ENCODE measurements around the gene TRPM2. TPM values are rescaled to one million over a fixed set of nuclear protein-coding genes. Genes with fewer than 3 reads are reported as not detected.

TRPM2 gene
- total RNA-seq, 1 experiment from 2014 or later, result not detected

DNA sequence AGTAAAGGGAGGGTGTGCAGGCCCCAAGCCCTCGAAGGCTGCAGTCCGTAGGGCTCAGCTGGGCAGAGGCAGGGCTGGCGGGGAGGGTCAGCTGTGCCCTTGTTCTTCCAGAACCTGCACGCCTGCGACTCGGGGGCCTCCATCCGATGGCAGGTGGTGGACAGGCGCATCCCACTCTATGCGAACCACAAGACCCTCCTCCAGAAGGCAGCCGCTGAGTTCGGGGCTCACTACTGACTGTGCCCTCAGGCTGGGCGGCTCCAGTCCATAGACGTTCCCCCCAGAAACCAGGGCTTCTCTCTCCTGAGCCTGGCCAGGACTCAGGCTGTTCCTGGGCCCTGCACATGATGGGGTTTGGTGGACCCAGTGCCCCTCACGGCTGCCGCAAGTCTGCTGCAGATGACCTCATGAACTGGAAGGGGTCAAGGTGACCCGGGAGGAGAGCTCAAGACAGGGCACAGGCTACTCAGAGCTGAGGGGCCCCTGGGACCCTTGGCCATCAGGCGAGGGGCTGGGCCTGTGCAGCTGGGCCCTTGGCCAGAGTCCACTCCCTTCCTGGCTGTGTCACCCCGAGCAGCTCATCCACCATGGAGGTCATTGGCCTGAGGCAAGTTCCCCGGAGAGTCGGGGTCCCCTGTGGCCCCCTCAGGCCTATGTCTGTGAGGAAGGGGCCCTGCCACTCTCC is 88.3 kb downstream of the TRPM2 start:
- Histone ChIP-seq H3K9me3 (ENCODE audit: insufficient read depth, low read depth) (no peaks in the 10 kb centered on the region), H4K20me1 (ENCODE audit: insufficient read depth) (no peaks in the 10 kb centered on the region), H3K4me3 (no peak overlapping the region), H3K27me3 (ENCODE audit: insufficient read depth, low read depth) (peaks cover 60% of the 10 kb centered on the region), H3K79me2 (ENCODE audit: low read depth) (no peaks in the 10 kb centered on the region), H3K9me2 (ENCODE audit: insufficient read depth) (no peaks in the 10 kb centered on the region), H3K27ac (no peak overlapping the region), H3K36me3 (ENCODE audit: low read depth) (no peaks in the 10 kb centered on the region), H3K4me2 (no peak overlapping the region), H3K4me1 (replicated peaks; ENCODE audit: insufficient read depth) (no peaks in the 10 kb centered on the region), H3F3A (ENCODE audit: insufficient read depth, low read depth) (no peaks in the 10 kb centered on the region), H2AFZ (no peak overlapping the region)
- ChIA-PET POLR2A (ENCODE audit: unreplicated experiment) (no interaction called here), CTCF (no interaction called here)
- DNase-seq, result no peak
- TF ChIP-seq, protein P1, sequence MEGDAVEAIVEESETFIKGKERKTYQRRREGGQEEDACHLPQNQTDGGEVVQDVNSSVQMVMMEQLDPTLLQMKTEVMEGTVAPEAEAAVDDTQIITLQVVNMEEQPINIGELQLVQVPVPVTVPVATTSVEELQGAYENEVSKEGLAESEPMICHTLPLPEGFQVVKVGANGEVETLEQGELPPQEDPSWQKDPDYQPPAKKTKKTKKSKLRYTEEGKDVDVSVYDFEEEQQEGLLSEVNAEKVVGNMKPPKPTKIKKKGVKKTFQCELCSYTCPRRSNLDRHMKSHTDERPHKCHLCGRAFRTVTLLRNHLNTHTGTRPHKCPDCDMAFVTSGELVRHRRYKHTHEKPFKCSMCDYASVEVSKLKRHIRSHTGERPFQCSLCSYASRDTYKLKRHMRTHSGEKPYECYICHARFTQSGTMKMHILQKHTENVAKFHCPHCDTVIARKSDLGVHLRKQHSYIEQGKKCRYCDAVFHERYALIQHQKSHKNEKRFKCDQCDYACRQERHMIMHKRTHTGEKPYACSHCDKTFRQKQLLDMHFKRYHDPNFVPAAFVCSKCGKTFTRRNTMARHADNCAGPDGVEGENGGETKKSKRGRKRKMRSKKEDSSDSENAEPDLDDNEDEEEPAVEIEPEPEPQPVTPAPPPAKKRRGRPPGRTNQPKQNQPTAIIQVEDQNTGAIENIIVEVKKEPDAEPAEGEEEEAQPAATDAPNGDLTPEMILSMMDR (conservative IDR thresholded peaks at IDR 0.05), result no peak
- intact Hi-C loops (cut with micrococcal nuclease; ENCODE audit: unreplicated experiment), result no loop called here
- no TSS peak for BruUV-seq (replicated peaks)

GRCh38 chr21:44442266-44443125 is 89.1 kb downstream of the TRPM2 start:
- H3K9me2 ChIP-seq (ENCODE audit: insufficient read depth), result no peaks in the 10 kb centered on the region
- no peaks in the 10 kb centered on the region for H3K9me3 ChIP-seq (ENCODE audit: insufficient read depth, low read depth)
- no peak for TF ChIP-seq EZH2 (IDR thresholded peaks at IDR 0.05; ENCODE audit: low read depth)
- TF ChIP-seq, protein P1 (conservative IDR thresholded peaks at IDR 0.05), result no peak
- no peaks in the 10 kb centered on the region for H3K79me2 ChIP-seq (ENCODE audit: low read depth)
- no peak for DNase-seq
- no peaks in the 10 kb centered on the region for H3K36me3 ChIP-seq (ENCODE audit: low read depth)
- H2AFZ ChIP-seq, result no peak overlapping the region
- no peak overlapping the region for H3K4me3 ChIP-seq
- H3F3A ChIP-seq (ENCODE audit: insufficient read depth, low read depth), result no peaks in the 10 kb centered on the region
- ChIA-PET CTCF (no interaction called here), POLR2A (ENCODE audit: unreplicated experiment) (no interaction called here)
- no peak overlapping the region for H3K4me2 ChIP-seq
- H3K27ac ChIP-seq, result no peak overlapping the region
- no peaks in the 10 kb centered on the region for H3K4me1 ChIP-seq (replicated peaks; ENCODE audit: insufficient read depth)
- intact Hi-C loops (cut with micrococcal nuclease; ENCODE audit: unreplicated experiment), result no loop called here
- BruUV-seq (replicated peaks), result no TSS peak
- H4K20me1 ChIP-seq (ENCODE audit: insufficient read depth), result no peaks in the 10 kb centered on the region
- H3K27me3 ChIP-seq (ENCODE audit: insufficient read depth, low read depth), result peaks cover 63% of the 10 kb centered on the region

GRCh38 chr21:44443291-44443890 is 90.0 kb downstream of the TRPM2 start:
- BruUV-seq (replicated peaks), result no TSS peak

More at GRCh38 chr21:44443291-44443890, 90.0 kb downstream of the TRPM2 start:
- H3K36me3 ChIP-seq (ENCODE audit: low read depth), result no peaks in the 10 kb centered on the region
- H2AFZ ChIP-seq, result no peak overlapping the region
- no peaks in the 10 kb centered on the region for H4K20me1 ChIP-seq (ENCODE audit: insufficient read depth)
- H3K27ac ChIP-seq, result no peak overlapping the region
- H3F3A ChIP-seq (ENCODE audit: insufficient read depth, low read depth), result no peaks in the 10 kb centered on the region
- no peak overlapping the region for H3K4me2 ChIP-seq
- no peak for TF ChIP-seq EZH2 (IDR thresholded peaks at IDR 0.05; ENCODE audit: low read depth)
- TF ChIP-seq, protein P1 (conservative IDR thresholded peaks at IDR 0.05), result no peak
- H3K9me2 ChIP-seq (ENCODE audit: insufficient read depth), result no peaks in the 10 kb centered on the region
- ChIA-PET CTCF (no interaction called here), POLR2A (ENCODE audit: unreplicated experiment) (no interaction called here)
- peaks cover 70% of the 10 kb centered on the region for H3K27me3 ChIP-seq (ENCODE audit: insufficient read depth, low read depth)
- intact Hi-C loops (cut with micrococcal nuclease; ENCODE audit: unreplicated experiment), result no loop called here
- H3K4me1 ChIP-seq (replicated peaks; ENCODE audit: insufficient read depth), result no peaks in the 10 kb centered on the region
- no peak overlapping the region for H3K4me3 ChIP-seq
- DNase-seq, result no peak
- H3K9me3 ChIP-seq (ENCODE audit: insufficient read depth, low read depth), result no peaks in the 10 kb centered on the region
- H3K79me2 ChIP-seq (ENCODE audit: low read depth), result no peaks in the 10 kb centered on the region
